ENCODE measurements around the gene SLC5A6. TPM values are rescaled to one million over a fixed set of nuclear protein-coding genes. Genes with fewer than 3 reads are reported as not detected.

Gene SLC5A6
- total RNA-seq, 1 donor from 2014 or later: 22.6 TPM

DNA sequence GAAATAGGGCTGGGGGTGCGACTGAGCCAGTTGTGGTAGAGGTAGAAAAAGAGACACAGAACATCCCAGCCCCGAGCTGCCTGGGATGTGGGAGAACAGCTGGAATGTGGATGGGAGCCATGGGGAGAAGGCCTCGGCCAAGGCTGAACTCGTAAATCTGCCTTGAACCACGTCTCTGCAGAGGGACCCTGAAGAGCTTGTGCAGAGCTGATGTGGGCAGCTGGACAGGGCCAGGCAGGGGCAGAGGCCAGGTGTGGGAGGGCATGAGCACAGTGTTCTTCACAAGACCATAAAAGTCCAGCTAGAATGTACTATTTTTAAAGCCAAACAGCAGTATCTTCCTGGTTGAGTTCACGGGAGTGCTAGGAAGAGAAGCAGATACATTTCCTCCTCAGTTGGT, 57.6 kb downstream of the SLC5A6 start:
- no peak for ATAC-seq
- intact Hi-C loops (cut with DNase I): no loop called here
- DNase-seq (ENCODE audit: low spot score): no peak

DNA sequence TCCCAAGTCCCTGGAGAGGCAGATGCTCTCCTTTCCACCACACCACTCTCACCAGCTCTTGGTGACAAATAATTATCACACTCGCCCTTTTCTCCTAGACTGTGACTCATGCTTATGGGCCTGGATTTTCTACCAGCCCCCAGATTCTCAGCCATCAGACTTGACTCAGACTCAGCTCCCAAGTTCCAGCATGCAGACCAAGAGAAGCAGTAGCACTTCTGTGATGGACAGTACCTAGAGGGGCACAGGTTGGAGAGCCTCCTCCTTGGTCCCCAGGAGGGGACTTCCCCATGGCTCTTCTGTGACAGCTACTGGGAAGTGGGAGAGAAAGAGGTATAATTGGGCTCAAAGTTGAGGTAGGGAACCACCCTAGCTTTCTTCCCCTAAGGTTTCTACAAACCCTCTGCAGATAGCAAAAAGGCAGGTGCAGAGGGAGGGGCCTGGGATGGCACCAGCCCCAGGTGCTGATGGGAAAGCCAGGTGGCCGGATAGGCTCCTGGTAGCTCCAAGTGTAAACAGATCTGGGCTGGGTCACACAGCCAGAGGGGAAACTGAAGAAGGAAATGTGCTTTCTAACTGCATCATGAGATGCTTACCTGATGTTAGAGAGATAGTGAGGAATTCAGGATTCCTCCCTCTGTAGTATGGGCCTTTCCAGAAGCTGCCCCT, 59.1 kb downstream of the SLC5A6 start:
- ATAC-seq: no peak
- intact Hi-C loops (cut with DNase I): no loop called here
- DNase-seq (ENCODE audit: low spot score): peak; percentile 13

DNA sequence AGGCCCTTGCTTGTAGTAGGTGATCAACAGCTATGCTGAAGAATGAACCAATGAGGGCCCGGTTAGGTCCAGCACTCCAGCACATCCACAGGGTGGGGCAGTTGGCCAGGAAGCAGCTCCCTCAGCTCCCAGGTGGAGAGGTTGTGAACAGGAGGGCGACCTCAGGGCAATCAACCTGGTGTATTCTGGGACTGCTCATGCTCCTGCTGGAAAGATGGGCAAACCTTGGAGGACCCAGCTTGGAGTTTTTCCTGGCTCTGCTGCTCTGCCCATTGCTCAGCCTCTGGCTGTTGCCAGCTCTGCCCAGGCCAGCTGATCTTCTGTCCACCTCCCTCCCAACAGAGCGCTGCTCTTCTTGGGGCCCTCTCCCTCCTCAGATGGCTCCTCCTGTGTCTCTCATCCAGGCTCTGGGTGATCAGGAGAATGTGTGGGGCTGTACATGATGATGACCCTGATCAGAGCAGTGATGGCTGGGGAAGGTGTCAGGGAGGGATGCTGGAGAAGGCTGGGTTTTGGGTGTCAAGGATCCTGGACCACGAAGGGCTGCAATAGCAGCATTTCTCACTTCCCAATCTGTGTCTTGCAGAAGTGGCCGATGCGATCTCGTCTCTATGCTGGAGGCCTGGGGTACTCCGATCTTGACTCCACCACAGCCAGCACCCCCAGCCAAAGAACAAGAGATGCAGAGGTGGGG, 59.8 kb downstream of the SLC5A6 start:
- ATAC-seq: no peak
- DNase-seq (ENCODE audit: low spot score): peak; percentile 35
- intact Hi-C loops (cut with DNase I): no loop called here

DNA sequence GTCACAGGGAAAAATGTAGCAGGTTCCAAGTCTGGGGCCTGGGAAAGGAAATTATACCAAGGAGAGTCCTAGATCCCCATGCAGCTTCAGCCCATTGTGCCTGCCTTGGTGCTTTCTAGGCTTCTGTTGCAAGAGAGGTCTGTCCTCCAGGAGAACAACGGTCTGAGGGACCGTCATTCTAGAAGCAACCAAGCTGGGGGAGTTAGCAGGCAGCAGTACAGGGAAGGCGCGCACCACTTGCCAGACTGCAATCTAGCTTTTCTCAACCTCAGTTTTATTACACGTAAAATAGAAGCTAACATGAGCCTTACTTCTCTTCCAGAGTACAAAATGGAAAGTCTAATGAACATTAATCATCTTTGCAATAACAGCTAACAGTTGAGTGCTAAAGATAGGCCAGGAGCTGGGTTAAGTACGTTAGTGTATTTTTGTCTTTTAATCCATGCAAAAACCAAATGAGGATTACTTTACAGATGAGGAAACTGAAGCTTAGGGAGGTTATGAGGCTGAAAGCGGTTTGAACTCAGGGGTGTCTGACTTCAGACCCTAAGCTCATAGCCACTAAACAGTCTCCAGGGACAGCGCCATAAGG, 61.3 kb downstream of the SLC5A6 start:
- peak; percentile 22 for DNase-seq (ENCODE audit: low spot score)
- ATAC-seq: no peak
- intact Hi-C loops (cut with DNase I): no loop called here

Other genes with a start within 250 kb of the SLC5A6 start
- 26.7 TPM for gene MAPRE3, start 241.6 kb downstream of the SLC5A6 start, total RNA-seq
- 74.0 TPM for gene TMEM214, start 179.3 kb downstream of the SLC5A6 start, total RNA-seq
- 16.3 TPM for gene AGBL5, start 160.6 kb downstream of the SLC5A6 start, total RNA-seq
- gene OST4, start 140.6 kb downstream of the SLC5A6 start, total RNA-seq: 198 TPM
- gene EMILIN1, start 133.7 kb downstream of the SLC5A6 start, total RNA-seq: 46.8 TPM
- gene KHK, start 125.5 kb downstream of the SLC5A6 start, total RNA-seq: 7.1 TPM
- 4.1 TPM for gene CGREF1, start 93.1 kb downstream of the SLC5A6 start, total RNA-seq
- gene ABHD1, start 88.5 kb downstream of the SLC5A6 start, total RNA-seq: 3.6 TPM
- 30.3 TPM for gene PREB, start 77.6 kb downstream of the SLC5A6 start, total RNA-seq
- gene PRR30, start 72.9 kb downstream of the SLC5A6 start, total RNA-seq: not detected
- not detected for gene TCF23, start 63.3 kb downstream of the SLC5A6 start, total RNA-seq
- 92.1 TPM for gene ATRAID, start 227 bp downstream of the SLC5A6 start, total RNA-seq
- 31.4 TPM for gene CAD, start 5.1 kb upstream of the SLC5A6 start, total RNA-seq
- not detected for gene SLC30A3, start 50.8 kb upstream of the SLC5A6 start, total RNA-seq
- not detected for gene DNAJC5G, start 63.2 kb upstream of the SLC5A6 start, total RNA-seq
- 0.31 TPM for gene TRIM54, start 70.2 kb upstream of the SLC5A6 start, total RNA-seq
- 2.4 TPM for gene UCN, start 96.2 kb upstream of the SLC5A6 start, total RNA-seq
- 53.5 TPM for gene MPV17, start 110.8 kb upstream of the SLC5A6 start, total RNA-seq
- gene GTF3C2, start 144.5 kb upstream of the SLC5A6 start, total RNA-seq: 57.1 TPM
- 39.1 TPM for gene EIF2B4, start 158.1 kb upstream of the SLC5A6 start, total RNA-seq
- gene SNX17, start 158.3 kb upstream of the SLC5A6 start, total RNA-seq: 79.1 TPM
- 17.0 TPM for gene ZNF513, start 168.5 kb upstream of the SLC5A6 start, total RNA-seq
- gene PPM1G, start 197.3 kb upstream of the SLC5A6 start, total RNA-seq: 37.8 TPM
- 77.6 TPM for gene NRBP1, start 216.4 kb upstream of the SLC5A6 start, total RNA-seq
- gene KRTCAP3, start 230.1 kb upstream of the SLC5A6 start, total RNA-seq: 2.6 TPM